ENCODE measurements around the gene FAU. TPM values are rescaled to one million over a fixed set of nuclear protein-coding genes. Genes with fewer than 3 reads are reported as not detected.

FAU gene
- total and polyA plus RNA-seq, 9 of the 15 experiments (the other 6 are each of a cell fraction or from before 2014, with no cell fraction given) = 433 to 1,827 (median 942) TPM

GRCh38 chr11:65134240-65134951 lies 12.5 kb upstream of the FAU start, which contains the start of gene SYVN1 (continued):
- TF ChIP-seq, protein P1, sequence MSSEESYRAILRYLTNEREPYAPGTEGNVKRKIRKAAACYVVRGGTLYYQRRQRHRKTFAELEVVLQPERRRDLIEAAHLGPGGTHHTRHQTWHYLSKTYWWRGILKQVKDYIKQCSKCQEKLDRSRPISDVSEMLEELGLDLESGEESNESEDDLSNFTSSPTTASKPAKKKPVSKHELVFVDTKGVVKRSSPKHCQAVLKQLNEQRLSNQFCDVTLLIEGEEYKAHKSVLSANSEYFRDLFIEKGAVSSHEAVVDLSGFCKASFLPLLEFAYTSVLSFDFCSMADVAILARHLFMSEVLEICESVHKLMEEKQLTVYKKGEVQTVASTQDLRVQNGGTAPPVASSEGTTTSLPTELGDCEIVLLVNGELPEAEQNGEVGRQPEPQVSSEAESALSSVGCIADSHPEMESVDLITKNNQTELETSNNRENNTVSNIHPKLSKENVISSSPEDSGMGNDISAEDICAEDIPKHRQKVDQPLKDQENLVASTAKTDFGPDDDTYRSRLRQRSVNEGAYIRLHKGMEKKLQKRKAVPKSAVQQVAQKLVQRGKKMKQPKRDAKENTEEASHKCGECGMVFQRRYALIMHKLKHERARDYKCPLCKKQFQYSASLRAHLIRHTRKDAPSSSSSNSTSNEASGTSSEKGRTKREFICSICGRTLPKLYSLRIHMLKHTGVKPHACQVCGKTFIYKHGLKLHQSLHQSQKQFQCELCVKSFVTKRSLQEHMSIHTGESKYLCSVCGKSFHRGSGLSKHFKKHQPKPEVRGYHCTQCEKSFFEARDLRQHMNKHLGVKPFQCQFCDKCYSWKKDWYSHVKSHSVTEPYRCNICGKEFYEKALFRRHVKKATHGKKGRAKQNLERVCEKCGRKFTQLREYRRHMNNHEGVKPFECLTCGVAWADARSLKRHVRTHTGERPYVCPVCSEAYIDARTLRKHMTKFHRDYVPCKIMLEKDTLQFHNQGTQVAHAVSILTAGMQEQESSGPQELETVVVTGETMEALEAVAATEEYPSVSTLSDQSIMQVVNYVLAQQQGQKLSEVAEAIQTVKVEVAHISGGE (CRISPR knock-in tag; IDR thresholded peaks at IDR 0.05) = peak in 1 of 3 experiments; percentile 78; a peak in 2 of 6 replicates
- TF ChIP-seq ZFX (CRISPR knock-in tag; IDR thresholded peaks at IDR 0.05) = peak; percentile 94
- TF ChIP-seq YBX1 (IDR thresholded peaks at IDR 0.05) = no peak
- TF ChIP-seq ZNF134 (CRISPR knock-in tag; conservative IDR thresholded peaks at IDR 0.05) = no peak
- TF ChIP-seq NKRF (IDR thresholded peaks at IDR 0.05; ENCODE audit: borderline replicate concordance) = peak; percentile 89; the same call in 1 of the 2 replicates
- TF ChIP-seq E2F6 (IDR thresholded peaks at IDR 0.05; ENCODE audit: borderline replicate concordance in 1 of 2, extremely low read depth in 1 of 2, insufficient read depth in 1 of 2, insufficient read length in 1 of 2, low read depth in 1 of 2, low read length in 1 of 2, poor library complexity in 1 of 2, severe bottlenecking in 1 of 2) = peak in 1 of 2 experiments; percentile 47
- peak; percentile 85 for TF ChIP-seq PHF20 (IDR thresholded peaks at IDR 0.05; ENCODE audit: partially characterized antibody)
- TF ChIP-seq SRSF3 (IDR thresholded peaks at IDR 0.05; ENCODE audit: insufficient read depth, low read length) = no peak
- TF ChIP-seq, protein P2, sequence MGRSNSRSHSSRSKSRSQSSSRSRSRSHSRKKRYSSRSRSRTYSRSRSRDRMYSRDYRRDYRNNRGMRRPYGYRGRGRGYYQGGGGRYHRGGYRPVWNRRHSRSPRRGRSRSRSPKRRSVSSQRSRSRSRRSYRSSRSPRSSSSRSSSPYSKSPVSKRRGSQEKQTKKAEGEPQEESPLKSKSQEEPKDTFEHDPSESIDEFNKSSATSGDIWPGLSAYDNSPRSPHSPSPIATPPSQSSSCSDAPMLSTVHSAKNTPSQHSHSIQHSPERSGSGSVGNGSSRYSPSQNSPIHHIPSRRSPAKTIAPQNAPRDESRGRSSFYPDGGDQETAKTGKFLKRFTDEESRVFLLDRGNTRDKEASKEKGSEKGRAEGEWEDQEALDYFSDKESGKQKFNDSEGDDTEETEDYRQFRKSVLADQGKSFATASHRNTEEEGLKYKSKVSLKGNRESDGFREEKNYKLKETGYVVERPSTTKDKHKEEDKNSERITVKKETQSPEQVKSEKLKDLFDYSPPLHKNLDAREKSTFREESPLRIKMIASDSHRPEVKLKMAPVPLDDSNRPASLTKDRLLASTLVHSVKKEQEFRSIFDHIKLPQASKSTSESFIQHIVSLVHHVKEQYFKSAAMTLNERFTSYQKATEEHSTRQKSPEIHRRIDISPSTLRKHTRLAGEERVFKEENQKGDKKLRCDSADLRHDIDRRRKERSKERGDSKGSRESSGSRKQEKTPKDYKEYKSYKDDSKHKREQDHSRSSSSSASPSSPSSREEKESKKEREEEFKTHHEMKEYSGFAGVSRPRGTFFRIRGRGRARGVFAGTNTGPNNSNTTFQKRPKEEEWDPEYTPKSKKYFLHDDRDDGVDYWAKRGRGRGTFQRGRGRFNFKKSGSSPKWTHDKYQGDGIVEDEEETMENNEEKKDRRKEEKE (IDR thresholded peaks at IDR 0.05; ENCODE audit: borderline replicate concordance in 1 of 2, control insufficient read depth in 1 of 2, low read depth in 2 of 2, low read length in 1 of 2) = peak in 1 of 2 experiments; percentile 94; a peak in 2 of 4 replicates
- TF ChIP-seq ETV1 (tag; conservative IDR thresholded peaks at IDR 0.05; ENCODE audit: low read depth) = peak; percentile 89
- TF ChIP-seq MBD2 (IDR thresholded peaks at IDR 0.05; ENCODE audit: borderline replicate concordance, low read depth) = peak; percentile 93
- TF ChIP-seq RB1 (IDR thresholded peaks at IDR 0.05; ENCODE audit: low read depth) = peak; percentile 67
- peak; percentile 87; the same call in 1 of the 2 replicates for TF ChIP-seq PML (IDR thresholded peaks at IDR 0.05; ENCODE audit: low read length)
- peak; percentile 60 to 100 for TF ChIP-seq FOXK2 (conservative IDR thresholded peaks at IDR 0.05 in 1 of 2, IDR thresholded peaks at IDR 0.05 in 1 of 2; ENCODE audit: low read depth in 2 of 2)
- TF ChIP-seq CREB1 (IDR thresholded peaks at IDR 0.05) = peak; percentile 76
- TF ChIP-seq CREB1 (CRISPR knock-in tag; IDR thresholded peaks at IDR 0.05) = peak; percentile 89
